Neural progenitor cell (in vitro differentiated cells): Measurements from ENCODE around the gene ARMH1.

ENCODE experiments used
- CTCF ChIP-seq: fragments of 200-600 bp; sonication (generic); IDR thresholded peaks from 2 replicates; pipeline ENCODE4 v1.5.1; 2017; ENCODE audit warnings: antibody characterized with exemption, mild to moderate bottlenecking
- EZH2 ChIP-seq: fragments of 200-600 bp; sonication (generic); IDR thresholded peaks from 2 replicates; pipeline ENCODE4 v1.6.1; 2017; ENCODE audit warnings: antibody characterized with exemption, mild to moderate bottlenecking, moderate library complexity

- TF ChIP-seq CTCF = no peak
- no peak for TF ChIP-seq EZH2
These were observed 11.9 kb upstream of the ARMH1 start for GRCh38 chr1:44662683-44663030.
